HG02623 (cell line): Measurements from ENCODE around the gene KIRREL1.

Experiments used
- ATAC-seq: cut with Tn5 transposase; IDR thresholded peaks from one replicate; pipeline ENCODE4 v1.9.1; 2021; ENCODE audit warnings: moderate library complexity; ENCODE audit not compliant: unreplicated experiment

The KIRREL1 gene

DNA sequence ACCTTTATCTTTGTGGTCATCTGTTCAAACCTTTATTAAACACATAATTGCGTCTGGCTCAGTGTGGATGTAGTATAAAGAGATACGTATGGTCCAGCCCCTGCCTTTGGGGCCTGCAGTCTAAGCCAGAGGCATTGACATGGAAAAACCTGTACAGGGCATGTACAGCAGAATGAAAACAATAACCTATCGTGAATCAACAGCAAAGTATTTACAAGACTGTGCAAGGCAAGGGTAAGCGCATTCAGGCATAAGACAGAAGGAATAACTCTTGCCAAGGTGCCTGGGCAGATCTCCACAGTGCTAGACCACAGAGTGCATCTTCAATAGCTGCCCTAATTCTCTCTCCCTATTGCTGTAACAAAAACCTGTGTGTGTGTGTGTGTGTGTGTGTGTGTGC is 35.5 kb downstream of the KIRREL1 start:
- ATAC-seq = no peak

DNA sequence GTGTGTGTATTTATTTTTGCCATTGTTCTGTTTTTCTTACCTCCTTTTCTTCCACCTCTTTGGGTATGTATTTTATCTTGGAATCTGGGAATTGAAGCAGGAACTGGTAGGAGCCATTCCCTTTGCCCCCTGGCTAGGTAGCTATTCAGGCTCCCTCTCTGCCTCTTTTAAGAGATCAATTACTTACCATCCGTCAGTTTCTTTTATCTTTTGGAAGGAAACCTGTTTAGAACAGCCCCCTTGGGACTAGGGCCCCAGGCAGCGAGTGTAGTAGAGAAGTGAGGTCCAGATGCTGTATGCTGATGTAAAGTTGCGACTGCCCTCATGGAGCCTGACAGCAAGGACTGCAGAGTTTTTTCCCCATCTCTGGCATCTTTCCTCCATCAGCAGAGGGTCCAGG is 41.6 kb downstream of the KIRREL1 start:
- ATAC-seq = no peak

GRCh38 chr1:158035976-158036583 is 42.6 kb downstream of the KIRREL1 start:
- no peak for ATAC-seq

GRCh38 chr1:158037008-158037865 is 43.8 kb downstream of the KIRREL1 start:
- no peak for ATAC-seq

GRCh38 chr1:158037866-158038359 is 44.5 kb downstream of the KIRREL1 start:
- no peak for ATAC-seq

- no peak for ATAC-seq
These were observed 45.3 kb downstream of the KIRREL1 start for GRCh38 chr1:158038793-158039192.

- no peak for ATAC-seq
These were observed 45.9 kb downstream of the KIRREL1 start for GRCh38 chr1:158039380-158039779.

- no peak for ATAC-seq
These were observed 46.9 kb downstream of the KIRREL1 start for GRCh38 chr1:158040323-158040722.

- no peak for ATAC-seq
These were observed 49.8 kb downstream of the KIRREL1 start for GRCh38 chr1:158043232-158043631.

- no peak for ATAC-seq
These were observed 52.2 kb downstream of the KIRREL1 start for GRCh38 chr1:158045639-158046038.

DNA sequence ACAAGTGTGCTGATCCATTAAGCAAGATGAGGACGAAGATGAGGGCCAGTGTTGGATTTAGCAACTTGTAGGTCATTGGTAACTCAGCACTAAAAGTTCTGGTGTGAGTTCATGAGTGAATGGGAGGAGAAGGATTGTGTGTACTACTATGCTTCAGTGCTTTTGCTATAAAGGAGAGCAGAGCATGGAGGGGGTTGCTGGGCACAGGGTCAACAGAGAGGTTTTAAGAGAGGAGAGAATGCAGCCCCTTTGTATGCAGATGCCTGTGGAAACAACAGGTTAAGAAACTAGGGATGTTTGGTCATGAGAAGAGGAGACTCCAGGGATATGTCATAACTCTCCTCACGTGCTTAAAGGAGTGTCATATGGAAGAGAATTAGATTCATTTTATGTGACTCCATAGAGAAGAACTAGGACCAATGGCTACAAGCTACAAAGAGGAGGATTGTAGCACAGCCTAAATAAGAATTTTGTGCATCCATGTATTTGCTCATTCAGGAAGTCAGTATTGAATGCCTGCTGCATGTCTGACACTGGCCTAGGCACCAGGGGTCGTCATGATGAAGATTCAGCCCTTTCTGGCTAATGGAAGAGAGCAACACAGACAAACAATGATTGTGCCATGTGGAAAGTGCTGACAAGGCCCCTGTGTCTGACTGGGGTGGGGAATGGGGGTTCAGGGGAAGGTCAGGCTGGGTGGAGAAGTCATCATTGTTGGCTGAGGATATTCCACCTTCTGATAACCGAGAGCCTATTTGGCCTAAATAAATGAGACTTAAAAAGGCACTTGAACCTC is 53.5 kb downstream of the KIRREL1 start:
- no peak for ATAC-seq

GRCh38 chr1:158048371-158049067 is 55.1 kb downstream of the KIRREL1 start:
- no peak for ATAC-seq

DNA sequence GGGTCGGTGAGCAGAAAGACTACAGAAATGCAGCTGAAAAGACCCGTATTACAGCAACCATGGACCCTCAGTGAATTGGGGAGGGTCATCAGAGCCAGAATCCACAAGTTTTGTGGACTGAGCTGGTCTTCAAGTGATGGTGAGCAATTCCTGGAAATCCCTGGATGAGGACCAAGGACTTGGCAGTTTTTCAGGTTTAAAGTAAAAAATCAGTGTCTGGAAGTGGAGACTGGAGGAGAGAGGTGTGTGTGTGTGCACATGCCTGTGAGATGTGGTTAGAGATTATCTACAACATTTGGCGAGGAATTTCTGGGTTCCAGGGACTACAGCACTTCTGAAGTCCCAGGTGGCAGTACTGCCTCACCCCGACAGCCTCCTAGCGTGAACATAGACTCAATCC is 56.4 kb downstream of the KIRREL1 start:
- no peak for ATAC-seq

- no peak for ATAC-seq
These were observed 59.8 kb downstream of the KIRREL1 start for GRCh38 chr1:158053276-158053675.

DNA sequence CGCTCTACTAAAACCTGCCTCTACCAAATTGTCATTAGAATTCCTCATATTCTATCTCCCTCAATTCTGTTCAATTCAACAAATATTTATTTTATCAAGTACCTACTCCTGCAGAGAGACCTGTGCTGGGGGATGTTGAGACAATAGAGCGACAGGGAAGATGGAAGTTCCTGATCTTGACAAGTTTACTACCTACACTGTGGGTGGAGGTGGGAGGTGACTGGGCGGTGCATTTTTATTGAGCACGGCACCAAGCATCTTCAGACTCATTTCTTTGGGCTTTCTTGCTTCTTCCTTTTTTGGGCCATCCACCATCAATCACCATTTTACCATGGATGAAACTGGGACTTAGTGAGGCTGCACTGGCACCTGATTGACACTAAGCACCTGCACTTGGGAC is 61.3 kb downstream of the KIRREL1 start:
- no peak for ATAC-seq

DNA sequence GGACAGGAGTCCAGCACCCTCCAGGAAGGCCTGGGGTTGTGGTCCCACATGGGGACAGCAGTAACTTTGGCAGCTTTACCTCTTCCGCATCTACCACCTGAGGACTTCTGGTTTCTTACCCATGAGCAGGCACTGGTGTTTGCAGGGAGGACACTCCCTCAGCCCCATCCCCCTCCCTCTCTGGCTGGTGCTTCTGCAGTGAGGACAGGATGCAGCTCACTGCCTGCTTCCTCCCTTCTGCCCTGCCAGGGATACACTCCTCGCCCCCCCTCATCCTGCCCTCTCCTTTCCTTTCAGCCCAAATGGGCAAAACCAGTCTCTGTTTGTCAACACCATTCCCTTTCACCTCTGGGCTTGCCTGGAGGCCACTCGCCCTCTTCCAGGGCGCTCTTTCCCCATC is 62.4 kb downstream of the KIRREL1 start:
- no peak for ATAC-seq

DNA sequence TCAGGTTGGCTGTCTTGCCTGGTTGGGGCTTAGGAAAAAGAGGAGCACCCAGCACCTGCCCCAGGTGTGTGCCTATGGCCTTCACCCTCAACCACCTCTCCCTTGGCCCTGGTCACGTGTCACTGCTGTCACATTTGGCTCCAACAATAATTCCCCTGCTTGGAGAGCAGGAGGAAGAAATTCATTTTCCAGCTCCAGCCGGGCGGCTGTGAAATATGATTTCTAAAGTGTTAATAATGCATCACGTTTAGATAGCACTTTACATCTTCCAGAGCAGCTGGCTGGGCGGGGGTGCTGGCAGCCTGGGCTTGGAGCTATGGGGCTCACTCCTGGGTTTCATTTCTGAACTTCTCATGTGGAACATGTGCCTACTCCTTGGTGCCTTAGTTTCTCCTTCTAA is 63.1 kb downstream of the KIRREL1 start:
- ATAC-seq = no peak

- ATAC-seq = no peak
These were observed 65.0 kb downstream of the KIRREL1 start for GRCh38 chr1:158058237-158058985.

DNA sequence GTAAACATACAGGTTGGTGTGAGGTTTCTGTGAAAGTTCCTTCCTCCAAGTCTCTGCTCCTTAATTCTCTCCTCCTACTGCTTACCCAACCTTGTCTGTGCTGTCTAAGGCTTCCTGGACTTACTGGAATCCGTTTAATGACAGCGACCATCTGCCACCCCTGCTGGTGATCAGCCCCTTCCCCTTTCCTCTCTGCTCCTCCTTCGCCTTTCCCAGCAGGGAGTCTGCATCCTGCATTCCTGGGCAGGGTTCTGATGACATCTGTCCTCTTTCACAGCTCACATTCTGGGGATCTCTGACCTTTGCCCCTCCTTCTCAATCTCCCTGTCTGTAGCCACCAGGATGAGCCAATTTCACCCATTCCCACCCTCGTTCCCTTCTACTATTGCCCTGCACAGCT is 66.5 kb downstream of the KIRREL1 start:
- ATAC-seq = no peak

DNA sequence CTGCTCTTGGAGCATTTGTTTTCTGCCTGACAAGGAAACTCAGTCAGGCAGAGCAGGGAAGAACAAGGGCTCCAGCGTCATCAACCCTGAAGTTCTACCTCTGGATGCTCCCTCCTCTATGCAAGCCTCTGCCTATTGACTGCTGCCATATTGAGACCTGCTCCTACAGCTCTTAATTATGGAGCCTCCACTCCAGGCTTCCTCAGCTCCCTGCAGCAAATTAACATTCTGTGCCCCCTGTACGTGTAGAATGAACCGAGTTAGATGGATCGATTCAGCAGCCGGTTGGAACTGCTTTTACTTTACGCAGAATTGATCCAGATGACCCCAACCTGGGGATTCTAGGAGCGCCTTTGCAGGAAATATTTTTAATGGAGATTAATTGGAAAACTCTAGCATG is 68.7 kb downstream of the KIRREL1 start:
- ATAC-seq = no peak
